Liver (tissue), 9 donors: Measurements from ENCODE around the gene ZNF467. TPM values are rescaled to one million over a fixed set of nuclear protein-coding genes. Genes with fewer than 3 reads are reported as not detected.

Source experiments
- DNase-seq: peaks from one replicate; pipeline ENCODE4 v3.0.0-alpha.2; 2017; ENCODE audit warnings: low spot score
- H3K27ac ChIP-seq, 2 donors: one replicate each; pipeline ENCODE4 v1.7.0; 2013; ENCODE audit warnings: inconsistent platforms in 2 of 2, low read length in 2 of 2, control low read depth in 1 of 2, low read depth in 1 of 2, mild to moderate bottlenecking in 1 of 2
- H3K27me3 ChIP-seq, 4 donors: one replicate each; pipeline versions ENCODE4 v1.6.1 to v1.7.0; 2013; ENCODE audit warnings: low read length in 3 of 4, inconsistent platforms in 1 of 4, mild to moderate bottlenecking in 1 of 4, moderate library complexity in 1 of 4; ENCODE audit not compliant: control insufficient read depth in 4 of 4, insufficient read depth in 4 of 4
- H3K36me3 ChIP-seq, 4 donors: one replicate each; pipeline versions ENCODE4 v1.6.1 to v1.7.0; 2013; ENCODE audit warnings: low read length in 3 of 4, mild to moderate bottlenecking in 3 of 4, low read depth in 1 of 4, moderate library complexity in 1 of 4; ENCODE audit not compliant: control insufficient read depth in 4 of 4, insufficient read depth in 3 of 4
- H3K4me1 ChIP-seq, 4 donors: one replicate each; pipeline versions ENCODE4 v1.6.1 to v1.7.0; 2013; ENCODE audit warnings: low read length in 3 of 4, mild to moderate bottlenecking in 3 of 4, moderate library complexity in 1 of 4; ENCODE audit not compliant: control insufficient read depth in 4 of 4, insufficient read depth in 4 of 4
- H3K4me3 ChIP-seq, 3 donors: one replicate each; pipeline versions ENCODE4 v1.6.1 to v1.7.0; 2013; ENCODE audit warnings: low read length in 3 of 3, control low read depth in 1 of 3, low read depth in 1 of 3, mild to moderate bottlenecking in 1 of 3
- H3K9ac ChIP-seq, 2 donors: one replicate each; pipeline ENCODE4 v1.7.0; 2013; ENCODE audit warnings: low read length in 2 of 2, mild to moderate bottlenecking in 2 of 2, moderate library complexity in 2 of 2, control low read depth in 1 of 2, low read depth in 1 of 2
- H3K9me3 ChIP-seq, 4 donors: one replicate each; pipeline versions ENCODE4 v1.6.1 to v1.7.0; 2013; ENCODE audit warnings: low read length in 3 of 4; ENCODE audit not compliant: control insufficient read depth in 4 of 4
- ATF3 ChIP-seq: IDR thresholded peaks from 2 replicates; pipeline ENCODE4 v1.6.1; 2016; ENCODE audit warnings: antibody characterized with exemption
- CTCF ChIP-seq: fragments of 150-350 bp; IDR thresholded peaks from 2 replicates; pipeline ENCODE4 v1.5.1; 2017; ENCODE audit warnings: improper control_type of control experiment, low read depth, low read length; ENCODE audit not compliant: missing input control
- EGR1 ChIP-seq, 2 donors: IDR thresholded peaks; 2 replicates each; pipeline ENCODE4 v1.6.1; 2016 to 2018; ENCODE audit warnings: antibody characterized with exemption in 2 of 2, low read depth in 2 of 2
- FOXA1 ChIP-seq: IDR thresholded peaks from 2 replicates; pipeline ENCODE4 v1.6.1; 2016; ENCODE audit warnings: antibody characterized with exemption
- FOXA2 ChIP-seq: IDR thresholded peaks from 2 replicates; pipeline ENCODE4 v1.6.1; 2016; ENCODE audit warnings: antibody characterized with exemption
- GABPA ChIP-seq, 2 donors: IDR thresholded peaks in 1 of 2; conservative IDR thresholded peaks in 1 of 2; 2 replicates each; pipeline ENCODE4 v1.6.1; 2016; ENCODE audit warnings: antibody characterized with exemption in 2 of 2, mild to moderate bottlenecking in 1 of 2, moderate library complexity in 1 of 2
- HNF4A ChIP-seq, 2 donors: conservative IDR thresholded peaks; 2 replicates each; pipeline ENCODE4 v1.6.1; 2016; ENCODE audit warnings: antibody characterized with exemption in 2 of 2, mild to moderate bottlenecking in 2 of 2
- HNF4G ChIP-seq: IDR thresholded peaks from 2 replicates; pipeline ENCODE4 v1.6.1; 2016; ENCODE audit warnings: antibody characterized with exemption
- JUND ChIP-seq, 2 donors: IDR thresholded peaks; 2 replicates each; pipeline ENCODE4 v1.6.1; 2016; ENCODE audit warnings: antibody characterized with exemption in 2 of 2
- MAX ChIP-seq: IDR thresholded peaks from 2 replicates; pipeline ENCODE4 v1.6.1; 2016; ENCODE audit warnings: antibody characterized with exemption
- NR2F2 ChIP-seq: IDR thresholded peaks from 2 replicates; pipeline ENCODE4 v1.6.1; 2016; ENCODE audit warnings: antibody characterized with exemption
- RAD21 ChIP-seq, 2 donors: IDR thresholded peaks; 2 replicates each; pipeline ENCODE4 v1.6.1; 2016; ENCODE audit warnings: antibody characterized with exemption in 2 of 2, mild to moderate bottlenecking in 2 of 2
- REST ChIP-seq: IDR thresholded peaks from 2 replicates; pipeline ENCODE4 v1.6.1; 2016; ENCODE audit warnings: antibody characterized with exemption, mild to moderate bottlenecking
- RXRA ChIP-seq, 2 donors: IDR thresholded peaks; 2 replicates each; pipeline ENCODE4 v1.6.1; 2017 to 2018; ENCODE audit warnings: antibody characterized with exemption in 2 of 2, mild to moderate bottlenecking in 1 of 2
- SP1 ChIP-seq: IDR thresholded peaks from 2 replicates; pipeline ENCODE4 v1.6.1; 2018; ENCODE audit warnings: antibody characterized with exemption, mild to moderate bottlenecking
- TAF1 ChIP-seq: conservative IDR thresholded peaks from 2 replicates; pipeline ENCODE4 v1.6.1; 2016; ENCODE audit warnings: antibody characterized with exemption, mild to moderate bottlenecking
- YY1 ChIP-seq: IDR thresholded peaks from 2 replicates; pipeline ENCODE4 v1.6.1; 2016; ENCODE audit warnings: antibody characterized with exemption, mild to moderate bottlenecking
- ZBTB33 ChIP-seq: IDR thresholded peaks from 2 replicates; pipeline ENCODE4 v1.6.1; 2016; ENCODE audit warnings: antibody characterized with exemption
- WGBS: extraction: QIAGEN DNeasy Blood & Tissue Kit; methylation state at CpG from one replicate; pipeline ENCODE4 v1.1.7; 2013; 5-methylcytosine and 5-hydroxymethylcytosine counted together
- polyA plus RNA-seq, 2 donors: library from polyadenylated mRNA; stranded (reverse) in 1 of 2; unstranded in 1 of 2; fragments of 200-250 nt in 1 of 2; fragments of >200 nt in 1 of 2; fragmentation: Nextera tagmentation in 1 of 2; extraction: Ambion mirVana in 1 of 2; gene quantifications; one replicate each; pipeline versions ENCODE4 v1.2.1 to v1.2.3, GENCODE V29; 2013 to 2015
- total RNA-seq, 2 donors: library from RNA; depleted of rRNA; stranded (reverse); fragments of >200 nt; gene quantifications; one replicate each; pipeline ENCODE4 v1.2.3, GENCODE V29; 2014
- donor health status: healthy.
- donor health status: healthy.
- donor health status: healthy.
- donor health status: healthy.
- donor health status: healthy.

The ZNF467 gene
- total and polyA plus RNA-seq, 4 donors: 2.8 to 4.0 (median 3.7) TPM

- Histone ChIP-seq H3K27ac (no peak overlapping the region), H3K9me3 (no peaks in the 10 kb centered on the region), H3K9ac (no peak overlapping the region), H3K4me3 (no peak overlapping the region), H3K27me3 (no peaks in the 10 kb centered on the region), H3K36me3 (no peaks in the 10 kb centered on the region), H3K4me1 (peaks cover 5 to 28% (median 13%) of the 10 kb centered on the region in 4 donors)
- WGBS: 94% methylated on average over 9 of the region's 9 CpGs
- no peak for DNase-seq
- TF ChIP-seq FOXA1 (no peak), SP1 (no peak), JUND (IDR thresholded peaks at IDR 0.05) (no peak), CTCF (no peak), ATF3 (no peak), ZBTB33 (no peak), YY1 (no peak), RXRA (IDR thresholded peaks at IDR 0.05) (no peak), HNF4A (conservative IDR thresholded peaks at IDR 0.05) (no peak), HNF4G (no peak), TAF1 (no peak), GABPA (IDR thresholded peaks at IDR 0.05 in 1 of 2, conservative IDR thresholded peaks at IDR 0.05 in 1 of 2) (no peak), FOXA2 (no peak), MAX (no peak), EGR1 (IDR thresholded peaks at IDR 0.05; ENCODE audit: low read depth in 2 of 2) (no peak), REST (no peak), RAD21 (IDR thresholded peaks at IDR 0.05) (no peak), NR2F2 (no peak)
Observed at GRCh38 chr7:149818536-149818840, 45.1 kb upstream of the ZNF467 start.
